GM18858 (cell line): ENCODE data around the gene CDC42.

Source experiments
- ATAC-seq: cut with Tn5 transposase; IDR thresholded peaks from one replicate; pipeline ENCODE4 v1.9.1; 2021; ENCODE audit not compliant: unreplicated experiment

The CDC42 gene

DNA sequence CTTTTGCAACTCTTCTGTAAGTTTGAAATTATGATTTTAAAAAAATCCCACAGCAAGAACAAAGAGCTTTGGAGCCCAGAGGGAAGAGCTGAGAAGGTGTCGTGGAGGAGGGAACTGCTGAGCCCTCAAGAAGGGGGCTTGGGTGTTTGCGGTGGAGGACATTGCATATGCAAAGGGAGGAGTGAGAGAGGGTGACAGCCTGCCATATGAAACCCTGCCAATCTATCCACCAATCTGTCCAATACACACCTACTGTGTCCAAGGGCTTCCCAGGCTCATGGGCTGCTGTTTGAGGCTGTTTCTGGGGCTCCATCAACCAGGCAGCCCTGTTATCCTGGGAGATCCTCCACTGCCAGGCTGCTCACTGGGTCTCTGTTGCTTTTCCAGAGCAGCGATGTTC, 75.2 kb downstream of the CDC42 start:
- no peak for ATAC-seq

DNA sequence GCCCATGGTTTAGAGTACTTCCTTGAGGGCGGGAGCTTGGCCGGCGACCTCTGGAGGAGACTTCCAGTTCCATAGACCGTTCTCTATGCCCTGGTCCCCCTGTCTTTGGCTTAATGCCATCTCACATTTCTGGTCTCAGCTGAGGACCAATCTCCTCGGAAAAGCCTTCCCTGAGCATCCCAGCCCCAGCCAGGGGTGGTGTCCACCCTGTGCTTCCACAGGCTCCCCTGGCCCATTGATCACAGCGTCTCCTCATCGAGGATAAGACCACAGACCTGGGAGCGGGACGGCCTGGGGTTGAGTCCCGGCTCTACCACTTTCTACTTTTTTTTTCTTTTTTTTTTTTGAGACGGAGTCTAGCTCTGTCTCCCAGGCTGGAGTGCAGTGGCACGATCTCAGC, 75.9 kb downstream of the CDC42 start:
- ATAC-seq, result no peak

DNA sequence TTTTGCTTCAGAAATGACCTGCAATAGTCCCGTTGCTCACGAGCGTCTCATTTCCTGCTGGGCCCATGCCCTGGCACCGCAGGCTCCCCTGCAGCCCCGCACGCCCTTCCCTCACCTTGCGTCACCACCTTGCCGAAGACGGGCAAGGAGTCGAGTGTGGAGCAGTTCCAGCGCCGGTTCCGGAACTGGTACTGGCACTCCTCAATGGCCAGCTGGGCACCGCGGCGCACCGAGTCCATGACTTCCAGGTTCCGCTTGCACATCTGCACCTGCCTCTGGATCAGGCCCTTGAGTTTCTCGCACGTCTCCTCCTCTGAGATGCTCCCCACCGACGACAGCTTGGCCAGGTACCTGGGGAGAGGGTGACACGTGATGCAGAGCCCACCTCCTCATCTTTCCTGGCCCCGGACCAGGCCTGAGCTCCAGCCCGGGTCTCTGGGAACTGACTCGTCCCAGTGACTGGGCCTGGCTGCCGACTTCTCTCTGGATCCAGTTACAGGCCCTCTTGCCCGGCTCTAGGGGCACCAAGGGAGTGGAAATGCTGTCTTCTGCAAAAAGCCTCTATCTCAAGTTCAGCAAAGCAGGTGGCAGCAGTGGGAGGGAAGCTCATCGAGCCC, 77.1 kb downstream of the CDC42 start:
- ATAC-seq, result no peak

DNA sequence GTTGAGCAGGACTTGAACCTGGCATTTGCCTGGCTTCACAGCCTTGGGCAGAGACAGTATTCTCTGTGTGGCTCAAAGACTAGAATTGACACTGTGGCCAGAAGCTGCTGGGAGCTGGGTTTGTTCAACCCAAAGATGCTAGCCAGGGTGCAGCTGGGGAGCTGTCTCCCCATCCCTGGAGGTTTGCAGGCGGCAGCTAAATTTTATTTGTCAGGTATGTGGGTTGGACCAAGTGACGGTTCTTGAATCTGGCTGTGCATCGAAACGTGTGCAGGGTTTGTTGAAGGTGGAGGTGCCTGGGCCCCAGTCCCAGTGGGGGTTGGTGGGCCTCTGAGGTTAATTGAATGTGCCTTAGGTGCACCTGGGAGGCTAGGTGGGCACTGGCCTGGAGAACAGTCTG, 78.6 kb downstream of the CDC42 start:
- no peak for ATAC-seq

DNA sequence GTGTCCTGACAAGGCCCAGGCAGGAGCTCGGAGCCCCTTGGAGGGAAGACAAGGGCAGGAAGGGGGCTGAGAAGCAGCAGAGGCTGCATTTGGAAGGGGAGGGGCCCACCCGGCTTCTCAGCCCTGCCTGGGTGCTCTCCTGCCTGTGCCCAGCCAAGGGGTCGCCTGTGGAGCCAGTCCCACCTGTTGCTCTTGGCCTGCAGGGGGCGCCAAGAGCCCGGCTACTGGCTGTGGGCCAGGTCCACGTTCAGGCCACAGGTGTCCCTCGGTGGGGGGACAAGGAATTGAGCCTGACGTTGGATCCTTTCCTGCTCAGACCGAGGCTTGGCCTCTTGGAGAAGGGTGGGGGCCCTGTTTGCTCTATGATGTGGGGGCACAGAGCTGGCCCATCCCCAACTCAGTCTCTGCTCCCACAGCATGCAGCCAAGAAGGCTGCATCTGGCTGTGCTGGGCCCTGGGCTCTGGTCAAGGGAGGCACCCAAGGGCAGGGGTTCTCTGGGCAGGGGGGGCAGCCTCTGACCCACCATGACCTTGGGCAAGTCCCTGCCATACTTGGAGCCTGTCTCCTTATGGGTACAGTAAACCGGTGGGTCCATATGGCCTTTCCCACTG, 79.5 kb downstream of the CDC42 start:
- ATAC-seq, result no peak

DNA sequence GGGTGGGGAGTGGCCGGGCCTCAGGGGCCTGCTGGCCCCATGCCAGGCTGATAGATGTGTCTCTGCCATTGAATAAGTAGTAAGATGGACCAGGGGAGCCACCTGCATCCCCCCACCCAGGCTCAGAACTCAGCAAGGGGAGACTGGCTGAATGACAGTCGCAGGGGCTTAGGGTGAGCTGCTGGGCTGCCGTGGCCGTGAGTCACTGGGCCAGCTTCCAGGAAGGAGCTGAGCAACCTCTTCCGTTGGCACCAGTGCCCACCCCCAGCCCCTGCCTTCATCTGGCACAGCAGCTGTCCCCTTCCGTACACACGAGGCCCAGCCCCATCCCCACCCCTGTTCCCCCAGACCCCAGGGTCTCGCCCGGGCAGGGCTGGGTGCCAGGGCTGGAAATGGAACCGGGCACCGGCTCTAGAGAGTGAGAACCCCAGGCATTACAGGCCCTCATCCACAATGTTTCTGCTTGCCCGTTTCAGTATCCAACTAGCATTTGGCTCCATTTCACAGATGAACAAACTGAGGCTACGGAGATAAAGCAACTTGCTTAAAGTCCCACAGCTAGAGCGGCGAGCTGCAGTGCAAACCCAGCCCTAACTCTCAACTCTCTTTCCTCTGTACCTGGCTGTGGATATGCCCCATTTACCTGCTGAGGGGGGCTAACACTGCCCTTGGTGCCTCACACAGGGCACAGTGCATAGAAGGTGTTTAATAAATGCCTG, 80.2 kb downstream of the CDC42 start:
- no peak for ATAC-seq

DNA sequence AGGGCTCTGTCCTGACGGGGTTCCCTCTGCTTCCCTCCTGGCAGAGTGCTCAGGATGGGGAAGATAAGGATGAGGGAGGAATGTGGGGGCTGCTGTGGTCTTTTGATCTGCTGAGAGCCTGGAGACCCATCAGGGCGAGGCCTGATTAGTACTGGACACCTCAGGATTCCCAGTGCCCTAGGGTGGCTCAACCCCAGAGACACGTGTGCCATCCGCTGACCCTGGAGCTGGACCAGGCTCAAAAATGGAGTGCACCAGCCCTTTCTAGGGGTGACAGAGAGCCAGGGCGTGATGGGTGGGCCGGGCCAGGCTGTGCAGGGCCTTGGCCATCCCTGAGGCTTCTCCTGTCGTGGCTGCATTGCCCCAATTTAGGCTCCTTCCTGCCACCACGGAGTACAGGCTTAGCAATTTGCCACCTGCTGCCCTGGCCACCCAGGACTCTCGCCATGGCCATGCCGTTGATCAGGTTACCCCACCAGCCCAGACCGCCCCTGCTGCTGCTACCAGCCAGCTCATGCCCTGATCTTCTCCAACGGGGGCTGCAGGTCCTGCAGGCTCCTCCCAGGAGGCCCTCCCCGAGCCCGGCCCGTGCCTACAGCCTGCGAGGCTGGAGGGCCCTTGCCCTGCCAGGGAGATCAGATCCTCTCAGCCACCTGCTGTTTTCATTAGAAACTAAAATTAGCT, 80.9 kb downstream of the CDC42 start:
- no peak for ATAC-seq

DNA sequence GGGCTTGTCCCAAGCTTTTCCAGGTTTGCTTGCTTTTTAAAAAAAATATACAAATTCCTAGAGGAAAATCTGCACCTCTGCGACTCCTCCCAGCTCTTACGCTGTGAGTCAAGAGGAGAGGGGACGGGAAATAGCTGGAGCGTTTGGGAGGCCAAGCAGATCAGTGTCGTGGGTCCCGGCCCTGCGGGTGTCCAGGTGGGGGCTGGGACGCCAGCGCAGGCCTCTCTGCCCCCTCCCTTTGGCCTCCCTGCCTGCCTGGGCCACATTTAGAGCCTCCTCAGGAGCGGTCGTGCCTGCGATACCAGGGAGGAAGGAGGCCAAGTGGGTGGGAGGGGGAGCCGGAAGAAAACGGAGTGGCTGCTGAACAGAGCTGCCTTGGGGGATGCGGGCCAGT, 81.4 kb downstream of the CDC42 start:
- no peak for ATAC-seq

DNA sequence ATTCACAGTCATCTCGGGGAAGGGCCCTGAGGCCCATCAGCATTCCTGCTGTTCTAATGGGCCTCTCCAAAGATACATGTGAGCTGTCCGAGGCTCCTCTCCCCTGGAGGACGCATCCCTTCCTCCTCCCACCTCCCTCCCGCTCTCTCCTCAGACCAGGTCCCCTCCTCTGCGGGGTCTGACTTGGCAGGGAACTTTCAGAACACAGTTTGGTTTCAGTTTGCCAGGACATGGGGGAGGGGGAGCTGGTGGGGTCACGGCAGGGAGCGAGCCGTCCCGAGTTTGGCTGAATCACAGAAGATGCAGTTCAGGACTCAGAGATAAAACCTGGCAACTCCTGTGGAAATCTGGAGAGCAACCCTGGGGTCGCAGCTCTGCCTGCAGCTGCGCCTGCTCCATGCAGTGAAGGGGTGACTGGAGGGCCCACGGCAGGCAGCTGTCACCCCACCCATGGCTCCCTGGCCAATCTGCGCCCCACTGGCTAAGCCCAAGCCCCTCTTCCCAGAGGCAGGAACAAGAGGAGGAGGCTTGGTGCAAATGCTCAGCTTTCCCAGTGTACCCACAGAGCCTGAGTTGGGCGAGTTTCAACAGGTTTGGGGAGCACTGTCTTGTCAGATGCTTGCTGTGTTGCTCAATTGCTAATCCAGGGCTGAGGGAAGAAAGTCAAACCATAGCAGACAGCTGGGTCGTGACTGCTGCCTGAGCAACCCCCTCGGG, 84.7 kb downstream of the CDC42 start:
- no peak for ATAC-seq

DNA sequence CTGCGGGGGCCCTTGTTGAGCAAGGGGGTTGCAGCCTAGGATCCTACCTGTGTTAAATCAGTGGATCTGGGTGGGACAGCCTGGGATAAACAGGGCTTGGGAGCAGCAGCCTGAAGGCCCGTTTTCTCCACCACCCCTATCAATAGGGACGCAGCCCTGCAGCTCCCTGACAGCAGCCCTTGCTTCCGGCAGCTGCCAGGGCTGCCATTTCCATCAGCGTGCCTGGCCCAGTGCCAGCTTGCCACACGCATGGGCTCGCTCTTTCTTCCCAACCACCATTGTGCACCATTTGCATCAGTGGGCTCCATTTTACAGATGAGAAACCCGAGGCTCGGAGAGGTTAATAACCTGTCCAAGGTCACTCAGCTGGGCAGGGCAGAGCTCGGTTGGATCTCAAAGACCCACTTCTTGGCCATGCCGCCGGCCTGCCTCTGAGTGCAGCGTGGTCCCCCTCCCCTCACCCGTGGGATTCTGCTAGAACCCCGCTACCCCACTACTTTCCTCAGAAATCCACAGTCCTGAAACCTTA, 86.6 kb downstream of the CDC42 start:
- ATAC-seq, result no peak

DNA sequence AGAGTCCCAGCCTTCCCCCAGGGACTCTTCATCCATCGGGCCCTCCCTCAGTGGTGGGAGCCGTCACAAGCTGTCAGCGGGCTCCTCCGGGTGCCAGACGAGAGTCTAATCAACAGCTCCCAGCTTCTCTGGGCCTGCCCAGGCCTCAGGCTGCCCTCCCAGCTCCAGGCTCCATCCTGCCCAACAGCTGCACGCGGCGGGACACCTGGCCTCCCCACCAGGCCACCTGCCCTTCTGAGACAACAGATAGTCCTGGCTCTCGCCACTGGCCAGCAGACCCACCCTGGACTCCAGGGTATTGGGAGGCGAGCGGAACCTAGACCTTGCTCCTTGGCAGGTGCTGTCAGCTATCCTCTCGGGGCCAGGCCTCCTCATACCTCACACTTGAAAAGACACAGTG, 87.3 kb downstream of the CDC42 start:
- no peak for ATAC-seq
